NOMO-1 treated with dmso at 0.1 percent for 144 hours (cell line): ENCODE measurements around the gene RPS15.

Experiments used
- DNase-seq: peaks from one replicate; lab custom pipeline; 2025; ENCODE audit not compliant: unreplicated experiment; lab: John Stamatoyannopoulos, UW

Gene RPS15

GRCh38 chr19:1481893-1482360 is 43.7 kb downstream of the RPS15 start:
- no peak for DNase-seq

GRCh38 chr19:1482361-1483130 is 44.4 kb downstream of the RPS15 start:
- no peak for DNase-seq

DNA sequence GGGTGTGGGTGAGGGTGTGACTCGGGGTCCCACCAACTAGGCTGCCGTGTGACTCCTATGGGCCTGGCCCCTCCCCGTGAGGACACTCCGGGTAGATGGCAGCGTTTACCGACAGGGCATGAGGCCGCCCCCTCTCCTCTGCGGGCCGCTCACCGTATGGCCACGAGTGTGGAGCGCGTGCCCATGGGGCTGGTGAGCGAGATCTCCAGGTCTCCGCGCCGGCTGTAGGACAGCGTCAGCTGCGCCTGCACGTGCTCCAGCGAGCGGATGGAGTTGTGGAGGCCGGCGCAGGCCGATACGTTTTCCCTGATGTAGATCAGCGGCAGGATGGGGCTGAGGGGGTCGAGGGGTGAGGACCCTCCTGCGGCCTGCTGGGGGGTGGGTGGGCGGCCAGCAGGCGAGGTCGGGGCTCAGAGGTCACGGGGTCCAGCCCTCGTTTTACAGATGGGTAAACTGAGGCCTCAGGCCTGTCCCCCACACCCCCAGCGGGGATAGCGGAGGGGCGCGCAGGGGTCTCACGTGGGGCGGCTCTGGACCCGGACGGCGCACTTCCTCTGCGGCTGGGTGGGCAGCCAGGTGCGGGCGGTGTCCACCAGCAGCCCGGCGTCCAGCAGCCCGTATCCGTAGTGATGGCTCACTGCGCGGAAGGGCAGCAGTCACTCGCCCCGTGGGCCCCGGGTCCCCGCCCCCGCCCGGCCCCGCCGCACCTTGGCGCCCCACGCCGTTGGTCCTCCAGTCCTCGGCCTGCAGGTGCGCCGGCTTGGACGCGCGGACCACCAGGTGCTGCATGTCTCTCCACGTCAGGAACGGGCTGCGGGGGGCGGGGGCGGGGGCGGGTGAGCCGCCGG is 45.2 kb downstream of the RPS15 start:
- no peak for DNase-seq

- no peak for DNase-seq
Measured at GRCh38 chr19:1483979-1484428, 45.8 kb downstream of the RPS15 start.

GRCh38 chr19:1486720-1487575 is 48.8 kb downstream of the RPS15 start:
- DNase-seq: no peak

GRCh38 chr19:1487576-1488281 is 49.5 kb downstream of the RPS15 start:
- no peak for DNase-seq

- DNase-seq: no peak
Measured at GRCh38 chr19:1488282-1488601, 50.0 kb downstream of the RPS15 start.

- DNase-seq: no peak
Measured at GRCh38 chr19:1489463-1490310, 51.5 kb downstream of the RPS15 start.
